Measurements from ENCODE around the gene ZNF485. TPM values are rescaled to one million over a fixed set of nuclear protein-coding genes. Genes with fewer than 3 reads are reported as not detected.
"Not testable (repeated sequence)": the region's sequence is repeated elsewhere in the genome, so short reads cannot be mapped to it uniquely, and the experiment has no call there.

Gene ZNF485
- total RNA-seq, 4 donors from 2014 or later = 1.8 to 4.8 (median 2.1) TPM

- no peaks in the 10 kb centered on the region for H3K4me1 ChIP-seq
Measured at GRCh38 chr10:43627942-43628341, 21.7 kb downstream of the ZNF485 start.

GRCh38 chr10:43628956-43629355 is 22.7 kb downstream of the ZNF485 start:
- Histone ChIP-seq H3K9me3 (peaks cover 2% of the 10 kb centered on the region), H3K27me3 (no peaks in the 10 kb centered on the region), H3K27ac (no peak overlapping the region), H3K4me3 (no peak overlapping the region), H3K4me1 (no peaks in the 10 kb centered on the region), H3K36me3 (no peaks in the 10 kb centered on the region)
- TF ChIP-seq POLR2A (IDR thresholded peaks at IDR 0.05) (no peak), EP300 (IDR thresholded peaks at IDR 0.05) (no peak), CTCF (IDR thresholded peaks at IDR 0.05) (no peak), POLR2AphosphoS5 (IDR thresholded peaks at IDR 0.05) (no peak)
- no peak for DNase-seq (ENCODE audit: low spot score in 2 of 2)
- 84% methylated on average over 4 of the region's 4 CpGs for WGBS

More at GRCh38 chr10:43627942-43628341, 21.7 kb downstream of the ZNF485 start:
- no peaks in the 10 kb centered on the region for H3K36me3 ChIP-seq
- no peaks in the 10 kb centered on the region for H3K27me3 ChIP-seq
- no peaks in the 10 kb centered on the region for H3K9me3 ChIP-seq
- WGBS = 50% methylated on average over 1 of the region's 1 CpG
- no peak for DNase-seq (ENCODE audit: low spot score in 2 of 2)
- no peak overlapping the region for H3K27ac ChIP-seq
- TF ChIP-seq EP300 (IDR thresholded peaks at IDR 0.05) = no peak
- no peak for TF ChIP-seq POLR2A (IDR thresholded peaks at IDR 0.05)
- no peak for TF ChIP-seq POLR2AphosphoS5 (IDR thresholded peaks at IDR 0.05)
- TF ChIP-seq CTCF (IDR thresholded peaks at IDR 0.05) = no peak
- no peak overlapping the region for H3K4me3 ChIP-seq

GRCh38 chr10:43635816-43636215 is 29.6 kb downstream of the ZNF485 start:
- H3K9me3 ChIP-seq = peaks cover 11% of the 10 kb centered on the region
- DNase-seq (ENCODE audit: low spot score in 2 of 2); H3K4me1 ChIP-seq; H3K4me3 ChIP-seq; H3K36me3 ChIP-seq; H3K27me3 ChIP-seq; H3K27ac ChIP-seq: not testable (repeated sequence)
- WGBS = 65% methylated on average over 1 of the region's 1 CpG

GRCh38 chr10:43640603-43641002 is 34.4 kb downstream of the ZNF485 start:
- Histone ChIP-seq H3K4me3 (no peak overlapping the region), H3K27ac (no peak overlapping the region), H3K4me1 (no peaks in the 10 kb centered on the region), H3K27me3 (no peaks in the 10 kb centered on the region), H3K36me3 (peaks cover 30% of the 10 kb centered on the region), H3K9me3 (peaks cover 38% of the 10 kb centered on the region)
- no peak for DNase-seq (ENCODE audit: low spot score in 2 of 2)
- TF ChIP-seq CTCF (IDR thresholded peaks at IDR 0.05) (no peak), POLR2A (IDR thresholded peaks at IDR 0.05) (no peak), POLR2AphosphoS5 (IDR thresholded peaks at IDR 0.05) (no peak), EP300 (IDR thresholded peaks at IDR 0.05) (no peak)

GRCh38 chr10:43644252-43644651 is 38.0 kb downstream of the ZNF485 start:
- 97% methylated on average over 8 of the region's 8 CpGs for WGBS
- peaks cover 40% of the 10 kb centered on the region for H3K36me3 ChIP-seq
- no peak overlapping the region for H3K4me3 ChIP-seq
- DNase-seq (ENCODE audit: low spot score in 2 of 2) = no peak
- H3K4me1 ChIP-seq = peaks cover 12% of the 10 kb centered on the region
- peaks cover 47% of the 10 kb centered on the region for H3K9me3 ChIP-seq
- H3K27me3 ChIP-seq = no peaks in the 10 kb centered on the region
- TF ChIP-seq EP300 (IDR thresholded peaks at IDR 0.05) = no peak
- TF ChIP-seq POLR2A (IDR thresholded peaks at IDR 0.05) = no peak
- no peak for TF ChIP-seq CTCF (IDR thresholded peaks at IDR 0.05)
- no peak for TF ChIP-seq POLR2AphosphoS5 (IDR thresholded peaks at IDR 0.05)
- no peak overlapping the region for H3K27ac ChIP-seq

- DNase-seq (ENCODE audit: low spot score in 2 of 2) = no peak
- 100% methylated on average over 4 of the region's 4 CpGs for WGBS
- peaks cover 14% of the 10 kb centered on the region for H3K4me1 ChIP-seq
- H3K4me3 ChIP-seq = no peak overlapping the region
- TF ChIP-seq CTCF (IDR thresholded peaks at IDR 0.05) (no peak), POLR2AphosphoS5 (IDR thresholded peaks at IDR 0.05) (no peak), POLR2A (IDR thresholded peaks at IDR 0.05) (no peak), EP300 (IDR thresholded peaks at IDR 0.05) (no peak)
- peaks cover 47% of the 10 kb centered on the region for H3K9me3 ChIP-seq
- no peaks in the 10 kb centered on the region for H3K27me3 ChIP-seq
- H3K36me3 ChIP-seq = peaks cover 40% of the 10 kb centered on the region
- no peak overlapping the region for H3K27ac ChIP-seq
Measured at GRCh38 chr10:43645866-43646265, 39.6 kb downstream of the ZNF485 start.

Data from suprapubic skin (tissue), 4 donors.